HEK293T (cell line): ENCODE measurements around the gene MVB12B.

Source experiments
- CTCF ChIA-PET: fragments of 350-600 bp; formaldehyde crosslinking; extraction: SDS; loops from one replicate; lab custom pipeline; 2021; ENCODE audit warnings: antibody characterized with exemption, inconsistent platforms; lab: Yijun Ruan, JAX
- POLR2A ChIA-PET: fragments of 350-600 bp; formaldehyde crosslinking; extraction: SDS; loops from one replicate; lab custom pipeline; 2020; ENCODE audit warnings: antibody characterized with exemption, inconsistent platforms; lab: Yijun Ruan, JAX
- DNase-seq: peaks from one replicate; pipeline ENCODE4 v3.0.0; 2012; ENCODE audit warnings: mixed read lengths; ENCODE audit errors: extremely low spot score
- ARNT ChIP-seq: fragments of 450-650 bp; IDR thresholded peaks from 2 replicates; pipeline ENCODE4 v1.6.1; 2017; ENCODE audit warnings: mild to moderate bottlenecking
- BHLHE40 ChIP-seq: fragments of 450-650 bp; IDR thresholded peaks from 2 replicates; pipeline ENCODE4 v1.6.1; 2016; ENCODE audit warnings: mild to moderate bottlenecking, moderate library complexity, borderline replicate concordance
- ELF4 ChIP-seq: fragments of 450-650 bp; IDR thresholded peaks from 2 replicates; pipeline ENCODE4 v1.6.1; 2017; ENCODE audit warnings: antibody characterized with exemption
- FOXA1 ChIP-seq: fragments of 450-650 bp; IDR thresholded peaks from 2 replicates; pipeline ENCODE4 v1.6.1; 2016; ENCODE audit warnings: mild to moderate bottlenecking
- FOXK2 ChIP-seq: fragments of 450-650 bp; IDR thresholded peaks from 2 replicates; pipeline ENCODE4 v1.6.1; 2016; ENCODE audit warnings: mild to moderate bottlenecking
- FOXM1 ChIP-seq: fragments of 450-650 bp; IDR thresholded peaks from 2 replicates; pipeline ENCODE4 v1.6.1; 2017; ENCODE audit warnings: mild to moderate bottlenecking, borderline replicate concordance
- HDGF ChIP-seq: fragments of 450-650 bp; IDR thresholded peaks from 2 replicates; pipeline ENCODE4 v1.6.1; 2017; ENCODE audit warnings: antibody characterized with exemption, borderline replicate concordance
- L3MBTL2 ChIP-seq: fragments of 450-650 bp; conservative IDR thresholded peaks from 2 replicates; pipeline ENCODE4 v1.6.1; 2016; ENCODE audit warnings: mild to moderate bottlenecking
- LEF1 ChIP-seq: fragments of 450-650 bp; IDR thresholded peaks from 2 replicates; pipeline ENCODE4 v1.6.1; 2017; ENCODE audit warnings: mild to moderate bottlenecking, borderline replicate concordance
- NFRKB ChIP-seq: fragments of 450-650 bp; IDR thresholded peaks from 2 replicates; pipeline ENCODE4 v1.6.1; 2016; ENCODE audit warnings: mild to moderate bottlenecking, moderate library complexity
- PKNOX1 ChIP-seq: fragments of 450-650 bp; IDR thresholded peaks from 2 replicates; pipeline ENCODE4 v1.6.1; 2016
- SP1 ChIP-seq: fragments of 450-650 bp; IDR thresholded peaks from 2 replicates; pipeline ENCODE4 v1.6.1; 2017
- SUZ12 ChIP-seq: fragments of 450-650 bp; IDR thresholded peaks from 2 replicates; pipeline ENCODE4 v1.6.1; 2016; ENCODE audit warnings: mild to moderate bottlenecking
- TARDBP ChIP-seq: fragments of 450-650 bp; IDR thresholded peaks from 2 replicates; pipeline ENCODE4 v1.6.1; 2016
- ZNF384 ChIP-seq: fragments of 450-650 bp; IDR thresholded peaks from 2 replicates; pipeline ENCODE4 v1.6.1; 2016

MVB12B gene

GRCh38 chr9:126335837-126336735 lies 9.5 kb downstream of the MVB12B start:
- ChIA-PET POLR2A (interaction anchor here (2.7 kb wide), 1 partner anchor 9 kb away, joined by 14 read pairs; the partner anchor contains the start of gene MVB12B), CTCF (no interaction called here)
- no peak for DNase-seq
- no peak for TF ChIP-seq FOXA1
- no peak for TF ChIP-seq SP1
- TF ChIP-seq FOXK2 = no peak

- CTCF ChIA-PET = no interaction called here
- DNase-seq = no peak
- POLR2A ChIA-PET = interaction anchor here (2.7 kb wide), 1 partner anchor 10 kb away, joined by 14 read pairs; the partner anchor contains the start of gene MVB12B
- TF ChIP-seq FOXK2 (no peak), FOXA1 (no peak), ARNT (no peak), TARDBP (no peak), PKNOX1 (no peak), HDGF (no peak), LEF1 (no peak), SP1 (no peak), BHLHE40 (no peak), ELF4 (no peak), NFRKB (no peak), ZNF384 (no peak), SUZ12 (no peak)
Observed at GRCh38 chr9:126336736-126337325, 10.2 kb downstream of the MVB12B start.

GRCh38 chr9:126337729-126338372 lies 11.2 kb downstream of the MVB12B start:
- ChIA-PET CTCF (no interaction called here), POLR2A (no interaction called here)
- TF ChIP-seq NFRKB (no peak), HDGF (no peak), SUZ12 (no peak), FOXM1 (no peak), L3MBTL2 (no peak), SP1 (no peak), ARNT (no peak), ZNF384 (no peak), BHLHE40 (no peak), TARDBP (no peak), ELF4 (no peak), FOXA1 (no peak), LEF1 (no peak)
- DNase-seq = no peak

- CTCF ChIA-PET = no interaction called here
- POLR2A ChIA-PET = no interaction called here
Observed at GRCh38 chr9:126338945-126339344, 12.3 kb downstream of the MVB12B start.

GRCh38 chr9:126341426-126341825 lies 14.8 kb downstream of the MVB12B start:
- CTCF ChIA-PET = no interaction called here

More at GRCh38 chr9:126338945-126339344, 12.3 kb downstream of the MVB12B start:
- TF ChIP-seq HDGF (no peak), FOXA1 (no peak), SUZ12 (no peak), L3MBTL2 (no peak), PKNOX1 (no peak), SP1 (no peak), TARDBP (no peak), FOXK2 (no peak), NFRKB (no peak), BHLHE40 (no peak), LEF1 (no peak)
- DNase-seq = no peak

More at GRCh38 chr9:126341426-126341825, 14.8 kb downstream of the MVB12B start:
- TF ChIP-seq TARDBP (no peak), LEF1 (no peak), BHLHE40 (no peak), PKNOX1 (no peak), ZNF384 (no peak)
- POLR2A ChIA-PET = no interaction called here
- no peak for DNase-seq
